ENCODE data around the gene FOXK2. TPM values are rescaled to one million over a fixed set of nuclear protein-coding genes. Genes with fewer than 3 reads are reported as not detected.
"Not testable (repeated sequence)": the region's sequence is repeated elsewhere in the genome, so short reads cannot be mapped to it uniquely, and the experiment has no call there.

Gene FOXK2
- total RNA-seq, 1 experiment from 2014 or later: 57.7 TPM

DNA sequence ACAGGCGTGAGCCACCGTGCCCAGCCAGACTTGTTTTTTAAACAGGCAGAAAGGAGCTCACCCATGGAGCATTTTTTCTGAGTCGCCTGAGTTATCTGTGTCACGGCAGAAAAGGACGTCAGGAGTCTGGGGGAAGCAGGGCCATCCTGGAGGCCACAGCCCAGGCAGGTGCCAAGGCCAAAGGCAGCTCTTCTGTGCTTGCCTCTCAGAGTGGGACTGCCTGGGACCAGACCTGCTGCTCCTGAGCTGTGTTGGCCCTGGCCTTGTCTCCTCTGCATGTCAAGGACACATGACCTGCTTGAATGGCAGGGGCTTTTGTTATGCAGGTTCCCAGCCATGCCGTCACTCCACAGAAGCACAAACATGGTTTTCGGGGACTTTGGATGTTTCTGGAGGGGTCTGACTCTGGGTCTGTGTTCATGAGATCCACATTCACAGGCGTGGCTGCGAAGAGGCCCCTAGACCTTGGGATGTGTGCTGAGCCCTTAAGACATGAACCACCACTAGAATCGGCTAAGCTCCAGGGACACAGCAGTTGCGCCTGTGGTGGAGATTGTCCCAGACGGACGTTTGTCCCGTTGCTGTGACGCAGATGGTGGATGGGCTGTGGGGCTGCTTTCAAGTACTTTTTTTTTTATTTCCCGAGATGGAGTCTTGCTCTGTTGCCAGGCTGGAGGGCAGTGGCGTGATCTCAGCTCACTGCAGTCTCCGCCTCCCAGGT lies 33.8 kb downstream of the FOXK2 start:
- TF ChIP-seq, protein P1, sequence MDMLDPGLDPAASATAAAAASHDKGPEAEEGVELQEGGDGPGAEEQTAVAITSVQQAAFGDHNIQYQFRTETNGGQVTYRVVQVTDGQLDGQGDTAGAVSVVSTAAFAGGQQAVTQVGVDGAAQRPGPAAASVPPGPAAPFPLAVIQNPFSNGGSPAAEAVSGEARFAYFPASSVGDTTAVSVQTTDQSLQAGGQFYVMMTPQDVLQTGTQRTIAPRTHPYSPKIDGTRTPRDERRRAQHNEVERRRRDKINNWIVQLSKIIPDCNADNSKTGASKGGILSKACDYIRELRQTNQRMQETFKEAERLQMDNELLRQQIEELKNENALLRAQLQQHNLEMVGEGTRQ (CRISPR knock-in tag; IDR thresholded peaks at IDR 0.05): peak; percentile 49; the same call in 1 of the 2 replicates
- TF ChIP-seq EMX1 (CRISPR knock-in tag; IDR thresholded peaks at IDR 0.05) (no peak), OVOL2 (CRISPR knock-in tag; IDR thresholded peaks at IDR 0.05; ENCODE audit: borderline replicate concordance) (no peak), ZNF121 (CRISPR knock-in tag; IDR thresholded peaks at IDR 0.05) (peak; percentile 61)
- TF ChIP-seq, protein P2, sequence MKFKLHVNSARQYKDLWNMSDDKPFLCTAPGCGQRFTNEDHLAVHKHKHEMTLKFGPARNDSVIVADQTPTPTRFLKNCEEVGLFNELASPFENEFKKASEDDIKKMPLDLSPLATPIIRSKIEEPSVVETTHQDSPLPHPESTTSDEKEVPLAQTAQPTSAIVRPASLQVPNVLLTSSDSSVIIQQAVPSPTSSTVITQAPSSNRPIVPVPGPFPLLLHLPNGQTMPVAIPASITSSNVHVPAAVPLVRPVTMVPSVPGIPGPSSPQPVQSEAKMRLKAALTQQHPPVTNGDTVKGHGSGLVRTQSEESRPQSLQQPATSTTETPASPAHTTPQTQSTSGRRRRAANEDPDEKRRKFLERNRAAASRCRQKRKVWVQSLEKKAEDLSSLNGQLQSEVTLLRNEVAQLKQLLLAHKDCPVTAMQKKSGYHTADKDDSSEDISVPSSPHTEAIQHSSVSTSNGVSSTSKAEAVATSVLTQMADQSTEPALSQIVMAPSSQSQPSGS (CRISPR knock-in tag; IDR thresholded peaks at IDR 0.05; ENCODE audit: borderline replicate concordance, low read depth): no peak
- Mint-ChIP-seq H3K27me3 (ENCODE audit: low read depth) (no peaks in the 10 kb centered on the region), H3K9me3 (no peaks in the 10 kb centered on the region), H3K4me1 (peaks cover 35% of the 10 kb centered on the region), H3K27ac (peak overlapping the region; percentile 93), H3K4me3 (no peak overlapping the region), H3K36me3 (peaks cover 1% of the 10 kb centered on the region; the same call in 1 of the 2 replicates)
- ATAC-seq (peak; percentile 55), DNase-seq (ENCODE audit: low spot score) (peak; percentile 29)
- POLR2A ChIA-PET: no interaction called here
- CTCF ChIA-PET: interaction anchor here (0.5 to 3.6 kb wide), 19 partner anchors 9 to 347 kb away, joined by 3 to 46 read pairs (median 5); partner anchors contain the start of genes FN3KRP and FOXK2

DNA sequence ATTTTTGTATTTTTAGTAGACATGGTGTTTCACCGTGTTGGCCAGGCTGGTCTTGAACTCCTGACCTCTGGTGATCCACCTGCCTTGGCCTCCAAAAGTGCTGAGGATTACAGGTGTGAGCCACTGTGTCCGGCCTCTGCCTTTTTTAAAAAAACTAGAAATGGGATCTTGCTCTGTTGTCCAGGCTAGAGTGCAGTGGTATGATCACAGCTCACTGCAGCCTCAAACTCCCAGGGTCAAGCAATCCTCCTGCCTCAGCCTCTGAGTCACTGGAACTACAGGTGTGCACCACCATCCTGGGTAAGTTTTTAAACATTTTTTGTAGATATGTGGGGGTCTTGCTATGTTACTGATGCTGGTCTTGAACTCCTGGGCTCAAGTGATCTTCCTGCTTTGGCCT lies 38.0 kb downstream of the FOXK2 start:
- H3K27ac Mint-ChIP-seq: 0 out of 2 replicates have a peak overlapping the region, but pooled peaks have one; percentile 77
- POLR2A ChIA-PET; H3K4me3 Mint-ChIP-seq; CTCF ChIA-PET; H3K36me3 Mint-ChIP-seq; H3K27me3 Mint-ChIP-seq (ENCODE audit: low read depth); DNase-seq (ENCODE audit: low spot score); H3K9me3 Mint-ChIP-seq; ATAC-seq: not testable (repeated sequence)
- H3K4me1 Mint-ChIP-seq: peaks cover 37% of the 10 kb centered on the region

DNA sequence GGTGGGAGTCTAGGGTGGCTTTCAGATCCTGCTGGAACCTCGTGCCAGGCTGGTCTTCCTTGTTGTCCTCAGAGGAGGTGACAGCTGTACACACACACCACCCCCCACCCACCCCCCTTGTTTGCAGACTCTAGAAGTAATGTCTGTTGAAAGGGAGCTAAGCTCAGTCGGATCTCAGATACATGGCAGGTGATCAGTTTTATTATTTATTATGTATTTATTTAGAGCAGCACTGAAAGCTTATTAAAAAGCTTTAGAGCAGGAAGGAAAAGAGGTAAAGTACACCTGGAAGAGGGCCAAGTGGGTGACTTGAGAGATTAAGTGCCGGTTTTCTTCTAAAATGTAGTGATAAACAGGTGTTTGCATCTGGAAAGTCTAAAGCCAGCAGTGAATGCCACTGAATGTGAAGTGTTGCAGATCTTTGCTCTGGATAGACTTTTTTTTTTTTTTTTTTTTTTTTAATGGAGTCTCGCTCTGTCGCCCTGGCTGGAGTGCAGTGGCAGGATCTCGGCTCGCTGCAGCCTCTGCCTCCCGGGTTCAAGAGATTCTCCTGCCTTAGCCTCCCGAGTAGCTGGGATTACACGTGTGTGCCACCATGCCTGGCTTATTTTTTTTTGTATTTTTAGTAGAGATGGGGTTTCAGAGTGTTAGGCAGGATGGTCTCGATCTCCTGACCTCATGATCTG lies 40.2 kb downstream of the FOXK2 start:
- H3K36me3 Mint-ChIP-seq: peaks cover 3% of the 10 kb centered on the region; the same call in 1 of the 2 replicates
- CTCF ChIA-PET: interaction anchor here (0.7 kb wide), 2 partner anchors 26 to 32 kb away, joined by 4 to 5 read pairs; no protein-coding TSS in a partner anchor
- TF ChIP-seq GTF2I (CRISPR knock-in tag; conservative IDR thresholded peaks at IDR 0.05) (no peak), MYBL2 (CRISPR knock-in tag; IDR thresholded peaks at IDR 0.05) (no peak), ETV6 (CRISPR knock-in tag; IDR thresholded peaks at IDR 0.05) (no peak), SP1 (CRISPR knock-in tag; conservative IDR thresholded peaks at IDR 0.05) (no peak), ZBTB21 (CRISPR knock-in tag; IDR thresholded peaks at IDR 0.05; ENCODE audit: borderline replicate concordance) (no peak), IRF2 (CRISPR knock-in tag; IDR thresholded peaks at IDR 0.05; ENCODE audit: borderline replicate concordance, low read depth) (no peak), JAZF1 (CRISPR knock-in tag; IDR thresholded peaks at IDR 0.05) (no peak), GRHL2 (CRISPR knock-in tag; IDR thresholded peaks at IDR 0.05; ENCODE audit: insufficient replicate concordance, severe bottlenecking) (no peak), GABPB1 (CRISPR knock-in tag; IDR thresholded peaks at IDR 0.05) (no peak)
- TF ChIP-seq, protein P3, sequence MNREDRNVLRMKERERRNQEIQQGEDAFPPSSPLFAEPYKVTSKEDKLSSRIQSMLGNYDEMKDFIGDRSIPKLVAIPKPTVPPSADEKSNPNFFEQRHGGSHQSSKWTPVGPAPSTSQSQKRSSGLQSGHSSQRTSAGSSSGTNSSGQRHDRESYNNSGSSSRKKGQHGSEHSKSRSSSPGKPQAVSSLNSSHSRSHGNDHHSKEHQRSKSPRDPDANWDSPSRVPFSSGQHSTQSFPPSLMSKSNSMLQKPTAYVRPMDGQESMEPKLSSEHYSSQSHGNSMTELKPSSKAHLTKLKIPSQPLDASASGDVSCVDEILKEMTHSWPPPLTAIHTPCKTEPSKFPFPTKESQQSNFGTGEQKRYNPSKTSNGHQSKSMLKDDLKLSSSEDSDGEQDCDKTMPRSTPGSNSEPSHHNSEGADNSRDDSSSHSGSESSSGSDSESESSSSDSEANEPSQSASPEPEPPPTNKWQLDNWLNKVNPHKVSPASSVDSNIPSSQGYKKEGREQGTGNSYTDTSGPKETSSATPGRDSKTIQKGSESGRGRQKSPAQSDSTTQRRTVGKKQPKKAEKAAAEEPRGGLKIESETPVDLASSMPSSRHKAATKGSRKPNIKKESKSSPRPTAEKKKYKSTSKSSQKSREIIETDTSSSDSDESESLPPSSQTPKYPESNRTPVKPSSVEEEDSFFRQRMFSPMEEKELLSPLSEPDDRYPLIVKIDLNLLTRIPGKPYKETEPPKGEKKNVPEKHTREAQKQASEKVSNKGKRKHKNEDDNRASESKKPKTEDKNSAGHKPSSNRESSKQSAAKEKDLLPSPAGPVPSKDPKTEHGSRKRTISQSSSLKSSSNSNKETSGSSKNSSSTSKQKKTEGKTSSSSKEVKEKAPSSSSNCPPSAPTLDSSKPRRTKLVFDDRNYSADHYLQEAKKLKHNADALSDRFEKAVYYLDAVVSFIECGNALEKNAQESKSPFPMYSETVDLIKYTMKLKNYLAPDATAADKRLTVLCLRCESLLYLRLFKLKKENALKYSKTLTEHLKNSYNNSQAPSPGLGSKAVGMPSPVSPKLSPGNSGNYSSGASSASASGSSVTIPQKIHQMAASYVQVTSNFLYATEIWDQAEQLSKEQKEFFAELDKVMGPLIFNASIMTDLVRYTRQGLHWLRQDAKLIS (CRISPR knock-in tag; IDR thresholded peaks at IDR 0.05; ENCODE audit: borderline replicate concordance): no peak
- TF ChIP-seq, protein P4, sequence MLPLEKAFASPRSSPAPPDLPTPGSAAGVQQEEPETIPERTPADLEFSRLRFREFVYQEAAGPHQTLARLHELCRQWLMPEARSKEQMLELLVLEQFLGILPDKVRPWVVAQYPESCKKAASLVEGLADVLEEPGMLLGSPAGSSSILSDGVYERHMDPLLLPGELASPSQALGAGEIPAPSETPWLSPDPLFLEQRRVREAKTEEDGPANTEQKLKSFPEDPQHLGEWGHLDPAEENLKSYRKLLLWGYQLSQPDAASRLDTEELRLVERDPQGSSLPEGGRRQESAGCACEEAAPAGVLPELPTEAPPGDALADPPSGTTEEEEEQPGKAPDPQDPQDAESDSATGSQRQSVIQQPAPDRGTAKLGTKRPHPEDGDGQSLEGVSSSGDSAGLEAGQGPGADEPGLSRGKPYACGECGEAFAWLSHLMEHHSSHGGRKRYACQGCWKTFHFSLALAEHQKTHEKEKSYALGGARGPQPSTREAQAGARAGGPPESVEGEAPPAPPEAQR (CRISPR knock-in tag; IDR thresholded peaks at IDR 0.05): no peak
- TF ChIP-seq, protein P5, sequence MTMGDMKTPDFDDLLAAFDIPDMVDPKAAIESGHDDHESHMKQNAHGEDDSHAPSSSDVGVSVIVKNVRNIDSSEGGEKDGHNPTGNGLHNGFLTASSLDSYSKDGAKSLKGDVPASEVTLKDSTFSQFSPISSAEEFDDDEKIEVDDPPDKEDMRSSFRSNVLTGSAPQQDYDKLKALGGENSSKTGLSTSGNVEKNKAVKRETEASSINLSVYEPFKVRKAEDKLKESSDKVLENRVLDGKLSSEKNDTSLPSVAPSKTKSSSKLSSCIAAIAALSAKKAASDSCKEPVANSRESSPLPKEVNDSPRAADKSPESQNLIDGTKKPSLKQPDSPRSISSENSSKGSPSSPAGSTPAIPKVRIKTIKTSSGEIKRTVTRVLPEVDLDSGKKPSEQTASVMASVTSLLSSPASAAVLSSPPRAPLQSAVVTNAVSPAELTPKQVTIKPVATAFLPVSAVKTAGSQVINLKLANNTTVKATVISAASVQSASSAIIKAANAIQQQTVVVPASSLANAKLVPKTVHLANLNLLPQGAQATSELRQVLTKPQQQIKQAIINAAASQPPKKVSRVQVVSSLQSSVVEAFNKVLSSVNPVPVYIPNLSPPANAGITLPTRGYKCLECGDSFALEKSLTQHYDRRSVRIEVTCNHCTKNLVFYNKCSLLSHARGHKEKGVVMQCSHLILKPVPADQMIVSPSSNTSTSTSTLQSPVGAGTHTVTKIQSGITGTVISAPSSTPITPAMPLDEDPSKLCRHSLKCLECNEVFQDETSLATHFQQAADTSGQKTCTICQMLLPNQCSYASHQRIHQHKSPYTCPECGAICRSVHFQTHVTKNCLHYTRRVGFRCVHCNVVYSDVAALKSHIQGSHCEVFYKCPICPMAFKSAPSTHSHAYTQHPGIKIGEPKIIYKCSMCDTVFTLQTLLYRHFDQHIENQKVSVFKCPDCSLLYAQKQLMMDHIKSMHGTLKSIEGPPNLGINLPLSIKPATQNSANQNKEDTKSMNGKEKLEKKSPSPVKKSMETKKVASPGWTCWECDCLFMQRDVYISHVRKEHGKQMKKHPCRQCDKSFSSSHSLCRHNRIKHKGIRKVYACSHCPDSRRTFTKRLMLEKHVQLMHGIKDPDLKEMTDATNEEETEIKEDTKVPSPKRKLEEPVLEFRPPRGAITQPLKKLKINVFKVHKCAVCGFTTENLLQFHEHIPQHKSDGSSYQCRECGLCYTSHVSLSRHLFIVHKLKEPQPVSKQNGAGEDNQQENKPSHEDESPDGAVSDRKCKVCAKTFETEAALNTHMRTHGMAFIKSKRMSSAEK (CRISPR knock-in tag; IDR thresholded peaks at IDR 0.05; ENCODE audit: borderline replicate concordance): no peak

More for the DNA sequence above, 40.2 kb downstream of the FOXK2 start:
- Mint-ChIP-seq H3K4me3 (no peak overlapping the region), H3K9me3 (no peaks in the 10 kb centered on the region), H3K4me1 (peaks cover 16% of the 10 kb centered on the region), H3K27ac (no peak overlapping the region), H3K27me3 (ENCODE audit: low read depth) (no peaks in the 10 kb centered on the region)
- no peak for ATAC-seq
- POLR2A ChIA-PET: no interaction called here
- no peak for DNase-seq (ENCODE audit: low spot score)

All from WTC11 (cell line).